Ishikawa (cell line): Measurements from ENCODE around the gene ARID1B.

Source experiments
- CEBPB ChIP-seq: IDR thresholded peaks from 2 replicates; pipeline ENCODE4 v1.6.1; 2012
- CREB1 ChIP-seq: IDR thresholded peaks from 2 replicates; pipeline ENCODE4 v1.6.1; 2012; ENCODE audit warnings: low read depth
- EGR1 ChIP-seq: IDR thresholded peaks from 2 replicates; pipeline ENCODE4 v1.6.1; 2012
- EP300 ChIP-seq: IDR thresholded peaks from 2 replicates; pipeline ENCODE4 v1.6.1; 2012; ENCODE audit warnings: borderline replicate concordance
- FOXM1 ChIP-seq: IDR thresholded peaks from 2 replicates; pipeline ENCODE4 v1.6.1; 2012; ENCODE audit warnings: low read depth, borderline replicate concordance
- MAX ChIP-seq: IDR thresholded peaks from 2 replicates; pipeline ENCODE4 v1.6.1; 2012
- NFIC ChIP-seq: IDR thresholded peaks from 2 replicates; pipeline ENCODE4 v1.6.1; 2012
- RAD21 ChIP-seq: IDR thresholded peaks from 2 replicates; pipeline ENCODE4 v1.6.1; 2012; ENCODE audit warnings: low read depth
- REST ChIP-seq: IDR thresholded peaks from 2 replicates; pipeline ENCODE4 v1.6.1; 2012; ENCODE audit warnings: low read depth, mild to moderate bottlenecking
- TAF1 ChIP-seq: IDR thresholded peaks from 2 replicates; pipeline ENCODE4 v1.6.1; 2012; ENCODE audit warnings: low read depth, mild to moderate bottlenecking
- TCF12 ChIP-seq: IDR thresholded peaks from 2 replicates; pipeline ENCODE4 v1.6.1; 2012; ENCODE audit warnings: low read depth
- TEAD4 ChIP-seq: IDR thresholded peaks from 2 replicates; pipeline ENCODE4 v1.6.1; 2012
- USF1 ChIP-seq: IDR thresholded peaks from 2 replicates; pipeline ENCODE4 v1.6.1; 2012
- YY1 ChIP-seq: IDR thresholded peaks from 2 replicates; pipeline ENCODE4 v1.6.1; 2012; ENCODE audit warnings: low read depth
- ZBTB7A ChIP-seq: IDR thresholded peaks from 2 replicates; pipeline ENCODE4 v1.6.1; 2012; ENCODE audit warnings: low read depth

Gene ARID1B

GRCh38 chr6:157113389-157113788, 336.2 kb downstream of the ARID1B start:
- TF ChIP-seq NFIC (no peak), CEBPB (no peak), EGR1 (no peak), CREB1 (no peak), REST (no peak), ZBTB7A (no peak), TEAD4 (no peak), YY1 (no peak), TCF12 (no peak), RAD21 (no peak), MAX (no peak), EP300 (no peak), FOXM1 (no peak), TAF1 (no peak)

GRCh38 chr6:157116426-157116825, 339.2 kb downstream of the ARID1B start:
- TF ChIP-seq ZBTB7A = no peak

GRCh38 chr6:157117431-157118095, 340.4 kb downstream of the ARID1B start:
- no peak for TF ChIP-seq MAX
- no peak for TF ChIP-seq REST
- TF ChIP-seq FOXM1 = no peak
- TF ChIP-seq YY1 = no peak
- no peak for TF ChIP-seq USF1
- no peak for TF ChIP-seq NFIC
- TF ChIP-seq EGR1 = no peak
- no peak for TF ChIP-seq TEAD4
- TF ChIP-seq TAF1 = no peak
- no peak for TF ChIP-seq EP300
- no peak for TF ChIP-seq CREB1
- no peak for TF ChIP-seq TCF12
- TF ChIP-seq ZBTB7A = no peak
- no peak for TF ChIP-seq CEBPB
- no peak for TF ChIP-seq RAD21

GRCh38 chr6:157119502-157120027, 342.4 kb downstream of the ARID1B start:
- no peak for TF ChIP-seq TCF12
- no peak for TF ChIP-seq FOXM1
- TF ChIP-seq YY1 = no peak
- no peak for TF ChIP-seq TEAD4
- no peak for TF ChIP-seq REST
- no peak for TF ChIP-seq CREB1
- TF ChIP-seq TAF1 = no peak
- TF ChIP-seq MAX = no peak
- TF ChIP-seq USF1 = no peak
- no peak for TF ChIP-seq EGR1
- TF ChIP-seq ZBTB7A = no peak
- no peak for TF ChIP-seq RAD21
- no peak for TF ChIP-seq NFIC
- no peak for TF ChIP-seq EP300
- TF ChIP-seq CEBPB = no peak
